ENCODE data around the gene SPHKAP. TPM values are rescaled to one million over a fixed set of nuclear protein-coding genes. Genes with fewer than 3 reads are reported as not detected.

The SPHKAP gene
- total RNA-seq, 1 experiment from 2014 or later = not detected

GRCh38 chr2:228063558-228063957 is 117.9 kb downstream of the SPHKAP start:
- peaks cover 8% of the 10 kb centered on the region for H3K27me3 Mint-ChIP-seq (ENCODE audit: insufficient read depth, unreplicated experiment)
- POLR2A ChIA-PET = no interaction called here
- intact Hi-C loops (cut with micrococcal nuclease; ENCODE audit: unreplicated experiment) = no loop called here

GRCh38 chr2:228059735-228060134 is 121.8 kb downstream of the SPHKAP start:
- no peak overlapping the region for H3K4me3 ChIP-seq (ENCODE audit: low read depth, low read length)
- no peak for TF ChIP-seq CTCF (IDR thresholded peaks at IDR 0.05; ENCODE audit: insufficient read depth in 1 of 2, low read depth in 1 of 2, low read length in 1 of 2, severe bottlenecking in 1 of 2, unreplicated experiment in 1 of 2)
- no peaks in the 10 kb centered on the region for H3K9me3 ChIP-seq
- H3K4me1 Mint-ChIP-seq (ENCODE audit: low read depth, unreplicated experiment) = no peaks in the 10 kb centered on the region
- POLR2A ChIA-PET = no interaction called here
- H3K36me3 Mint-ChIP-seq (ENCODE audit: insufficient read depth, unreplicated experiment) = no peaks in the 10 kb centered on the region
- no TSS peak for BruUV-seq (replicated peaks)
- H3K9me3 Mint-ChIP-seq (ENCODE audit: unreplicated experiment) = no peaks in the 10 kb centered on the region
- H3K27me3 ChIP-seq (replicated peaks; ENCODE audit: control insufficient read depth, insufficient read depth, low read length) = no peaks in the 10 kb centered on the region
- no peaks in the 10 kb centered on the region for H3K36me3 ChIP-seq (ENCODE audit: control insufficient read depth, insufficient read depth, low read length)
- intact Hi-C loops (cut with micrococcal nuclease; ENCODE audit: unreplicated experiment) = no loop called here
- H3K4me1 ChIP-seq = no peaks in the 10 kb centered on the region
- H3K27ac Mint-ChIP-seq (ENCODE audit: unreplicated experiment) = no peak overlapping the region
- H3K27me3 Mint-ChIP-seq (ENCODE audit: insufficient read depth, unreplicated experiment) = peaks cover 16% of the 10 kb centered on the region
- DNase-seq = no peak
- no peak overlapping the region for H3K4me3 Mint-ChIP-seq (ENCODE audit: unreplicated experiment)
- CTCF ChIA-PET = no interaction called here

More at GRCh38 chr2:228063558-228063957, 117.9 kb downstream of the SPHKAP start:
- Mint-ChIP-seq H3K4me1 (ENCODE audit: low read depth, unreplicated experiment) (no peaks in the 10 kb centered on the region), H3K36me3 (ENCODE audit: insufficient read depth, unreplicated experiment) (no peaks in the 10 kb centered on the region), H3K9me3 (ENCODE audit: unreplicated experiment) (no peaks in the 10 kb centered on the region), H3K4me3 (ENCODE audit: unreplicated experiment) (no peak overlapping the region), H3K27ac (ENCODE audit: unreplicated experiment) (no peak overlapping the region)
- TF ChIP-seq CTCF (IDR thresholded peaks at IDR 0.05; ENCODE audit: insufficient read depth in 1 of 2, low read depth in 1 of 2, low read length in 1 of 2, severe bottlenecking in 1 of 2, unreplicated experiment in 1 of 2) = no peak
- Histone ChIP-seq H3K4me3 (ENCODE audit: low read depth, low read length) (no peak overlapping the region), H3K4me1 (no peaks in the 10 kb centered on the region), H3K36me3 (ENCODE audit: control insufficient read depth, insufficient read depth, low read length) (no peaks in the 10 kb centered on the region), H3K27me3 (replicated peaks; ENCODE audit: control insufficient read depth, insufficient read depth, low read length) (no peaks in the 10 kb centered on the region), H3K9me3 (no peaks in the 10 kb centered on the region)
- CTCF ChIA-PET = no interaction called here
- DNase-seq = no peak
- no TSS peak for BruUV-seq (replicated peaks)

GRCh38 chr2:228056293-228057097 is 125.0 kb downstream of the SPHKAP start:
- Histone ChIP-seq H3K4me1 (no peaks in the 10 kb centered on the region), H3K4me3 (ENCODE audit: low read depth, low read length) (no peak overlapping the region), H3K36me3 (ENCODE audit: control insufficient read depth, insufficient read depth, low read length) (no peaks in the 10 kb centered on the region), H3K27me3 (replicated peaks; ENCODE audit: control insufficient read depth, insufficient read depth, low read length) (no peaks in the 10 kb centered on the region), H3K9me3 (no peaks in the 10 kb centered on the region)
- intact Hi-C loops (cut with micrococcal nuclease; ENCODE audit: unreplicated experiment) = no loop called here
- Mint-ChIP-seq H3K36me3 (ENCODE audit: insufficient read depth, unreplicated experiment) (no peaks in the 10 kb centered on the region), H3K27ac (ENCODE audit: unreplicated experiment) (no peak overlapping the region), H3K4me1 (ENCODE audit: low read depth, unreplicated experiment) (no peaks in the 10 kb centered on the region), H3K27me3 (ENCODE audit: insufficient read depth, unreplicated experiment) (peaks cover 16% of the 10 kb centered on the region), H3K9me3 (ENCODE audit: unreplicated experiment) (no peaks in the 10 kb centered on the region), H3K4me3 (ENCODE audit: unreplicated experiment) (no peak overlapping the region)
- no peak for TF ChIP-seq CTCF (IDR thresholded peaks at IDR 0.05; ENCODE audit: insufficient read depth in 1 of 2, low read depth in 1 of 2, low read length in 1 of 2, severe bottlenecking in 1 of 2, unreplicated experiment in 1 of 2)
- CTCF ChIA-PET = no interaction called here
- no TSS peak for BruUV-seq (replicated peaks)
- DNase-seq = no peak
- POLR2A ChIA-PET = no interaction called here

All from Caco-2 (cell line).